Measurements from ENCODE around the gene CLCN1. TPM values are rescaled to one million over a fixed set of nuclear protein-coding genes. Genes with fewer than 3 reads are reported as not detected.

The CLCN1 gene
- total RNA-seq, 4 donors from 2014 or later = not detected

DNA sequence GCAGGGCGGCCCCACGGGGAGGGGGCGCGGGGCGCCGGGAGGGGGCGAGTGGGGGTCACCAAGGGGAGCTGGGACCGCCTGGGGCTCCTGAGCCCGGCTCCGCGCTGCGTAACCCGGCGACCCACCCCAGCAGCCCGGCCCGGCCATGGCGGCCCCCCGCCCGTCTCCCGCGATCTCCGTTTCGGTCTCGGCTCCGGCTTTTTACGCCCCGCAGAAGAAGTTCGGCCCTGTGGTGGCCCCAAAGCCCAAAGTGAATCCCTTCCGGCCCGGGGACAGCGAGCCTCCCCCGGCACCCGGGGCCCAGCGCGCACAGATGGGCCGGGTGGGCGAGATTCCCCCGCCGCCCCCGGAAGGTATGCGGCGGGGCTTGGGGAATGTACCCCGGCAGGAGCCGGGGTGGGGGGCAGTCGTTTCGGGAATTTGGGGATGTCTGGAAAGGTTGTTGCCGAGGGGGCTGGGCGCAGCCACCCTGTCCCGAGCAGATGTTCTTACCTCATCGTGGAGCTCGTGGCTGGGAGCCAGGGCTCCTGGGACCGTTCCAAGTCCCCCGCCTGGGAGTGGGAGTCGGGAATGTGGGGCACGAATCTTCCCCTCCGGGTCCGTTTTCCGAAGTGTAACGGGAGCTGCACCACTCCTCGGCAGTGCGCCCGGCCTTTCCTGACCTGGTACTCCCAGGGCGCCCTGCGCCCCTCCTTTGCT is 65.7 kb downstream of the CLCN1 start:
- H3K27me3 ChIP-seq = no peaks in the 10 kb centered on the region
- H3K4me3 ChIP-seq = peak overlapping the region; percentile 74 to 99 (median 98)
- peaks cover 55 to 78% (median 72%) of the 10 kb centered on the region in 4 donors for H3K4me1 ChIP-seq
- WGBS = 1% methylated on average over 39 of the region's 64 CpGs
- TF ChIP-seq EP300 (IDR thresholded peaks at IDR 0.05) (no peak), POLR2AphosphoS5 (IDR thresholded peaks at IDR 0.05) (peak; percentile 46 to 53)
- H3K27ac ChIP-seq (replicated peaks in 1 of 4) = peak overlapping the region; percentile 100
- no peaks in the 10 kb centered on the region for H3K9me3 ChIP-seq
- intact Hi-C loops (cut with DNase I) = no loop called here
- DNase-seq (ENCODE audit: extremely low spot score) = no peak
- H3K36me3 ChIP-seq = peaks cover 0 to 24% (median 12%) of the 10 kb centered on the region in 4 donors

DNA sequence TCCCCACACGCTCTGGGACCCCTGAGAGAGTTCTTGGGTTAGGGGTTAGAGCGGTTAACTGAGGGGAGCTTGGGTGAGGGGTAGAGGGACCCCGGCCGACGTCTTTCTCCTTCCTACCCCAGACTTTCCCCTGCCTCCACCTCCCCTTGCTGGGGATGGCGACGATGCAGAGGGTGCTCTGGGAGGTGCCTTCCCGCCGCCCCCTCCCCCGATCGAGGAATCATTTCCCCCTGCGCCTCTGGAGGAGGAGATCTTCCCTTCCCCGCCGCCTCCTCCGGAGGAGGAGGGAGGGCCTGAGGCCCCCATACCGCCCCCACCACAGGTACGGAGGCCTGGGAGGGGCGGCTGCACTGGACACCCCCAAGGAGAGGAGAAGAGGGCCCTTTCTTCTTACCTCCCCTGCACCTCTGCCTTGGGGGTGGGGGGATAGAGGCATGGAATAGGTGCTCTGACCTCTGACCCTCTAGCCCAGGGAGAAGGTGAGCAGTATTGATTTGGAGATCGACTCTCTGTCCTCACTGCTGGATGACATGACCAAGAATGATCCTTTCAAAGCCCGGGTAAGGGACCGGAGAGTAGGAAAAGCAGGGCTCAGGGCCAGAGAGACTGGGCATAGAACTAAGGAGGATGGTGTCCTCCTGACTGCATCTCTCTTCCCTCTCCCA is 66.3 kb downstream of the CLCN1 start:
- peaks cover 0 to 30% (median 16%) of the 10 kb centered on the region in 4 donors for H3K36me3 ChIP-seq
- DNase-seq (ENCODE audit: extremely low spot score) = no peak
- H3K4me1 ChIP-seq = peaks cover 61 to 80% (median 78%) of the 10 kb centered on the region in 4 donors
- WGBS = 10% methylated on average over 8 of the region's 21 CpGs
- TF ChIP-seq EP300 (IDR thresholded peaks at IDR 0.05) = no peak
- TF ChIP-seq, protein P1, sequence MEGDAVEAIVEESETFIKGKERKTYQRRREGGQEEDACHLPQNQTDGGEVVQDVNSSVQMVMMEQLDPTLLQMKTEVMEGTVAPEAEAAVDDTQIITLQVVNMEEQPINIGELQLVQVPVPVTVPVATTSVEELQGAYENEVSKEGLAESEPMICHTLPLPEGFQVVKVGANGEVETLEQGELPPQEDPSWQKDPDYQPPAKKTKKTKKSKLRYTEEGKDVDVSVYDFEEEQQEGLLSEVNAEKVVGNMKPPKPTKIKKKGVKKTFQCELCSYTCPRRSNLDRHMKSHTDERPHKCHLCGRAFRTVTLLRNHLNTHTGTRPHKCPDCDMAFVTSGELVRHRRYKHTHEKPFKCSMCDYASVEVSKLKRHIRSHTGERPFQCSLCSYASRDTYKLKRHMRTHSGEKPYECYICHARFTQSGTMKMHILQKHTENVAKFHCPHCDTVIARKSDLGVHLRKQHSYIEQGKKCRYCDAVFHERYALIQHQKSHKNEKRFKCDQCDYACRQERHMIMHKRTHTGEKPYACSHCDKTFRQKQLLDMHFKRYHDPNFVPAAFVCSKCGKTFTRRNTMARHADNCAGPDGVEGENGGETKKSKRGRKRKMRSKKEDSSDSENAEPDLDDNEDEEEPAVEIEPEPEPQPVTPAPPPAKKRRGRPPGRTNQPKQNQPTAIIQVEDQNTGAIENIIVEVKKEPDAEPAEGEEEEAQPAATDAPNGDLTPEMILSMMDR (IDR thresholded peaks at IDR 0.05) = no peak
- TF ChIP-seq POLR2A (IDR thresholded peaks at IDR 0.05; ENCODE audit: low read depth) = no peak
- no peak for TF ChIP-seq POLR2AphosphoS5 (IDR thresholded peaks at IDR 0.05)
- intact Hi-C loops (cut with DNase I) = no loop called here
- H3K27ac ChIP-seq (replicated peaks in 1 of 4) = peak overlapping the region; percentile 100
- no peaks in the 10 kb centered on the region for H3K9me3 ChIP-seq
- peak overlapping the region; percentile 74 to 99 (median 98) for H3K4me3 ChIP-seq
- no peaks in the 10 kb centered on the region for H3K27me3 ChIP-seq

DNA sequence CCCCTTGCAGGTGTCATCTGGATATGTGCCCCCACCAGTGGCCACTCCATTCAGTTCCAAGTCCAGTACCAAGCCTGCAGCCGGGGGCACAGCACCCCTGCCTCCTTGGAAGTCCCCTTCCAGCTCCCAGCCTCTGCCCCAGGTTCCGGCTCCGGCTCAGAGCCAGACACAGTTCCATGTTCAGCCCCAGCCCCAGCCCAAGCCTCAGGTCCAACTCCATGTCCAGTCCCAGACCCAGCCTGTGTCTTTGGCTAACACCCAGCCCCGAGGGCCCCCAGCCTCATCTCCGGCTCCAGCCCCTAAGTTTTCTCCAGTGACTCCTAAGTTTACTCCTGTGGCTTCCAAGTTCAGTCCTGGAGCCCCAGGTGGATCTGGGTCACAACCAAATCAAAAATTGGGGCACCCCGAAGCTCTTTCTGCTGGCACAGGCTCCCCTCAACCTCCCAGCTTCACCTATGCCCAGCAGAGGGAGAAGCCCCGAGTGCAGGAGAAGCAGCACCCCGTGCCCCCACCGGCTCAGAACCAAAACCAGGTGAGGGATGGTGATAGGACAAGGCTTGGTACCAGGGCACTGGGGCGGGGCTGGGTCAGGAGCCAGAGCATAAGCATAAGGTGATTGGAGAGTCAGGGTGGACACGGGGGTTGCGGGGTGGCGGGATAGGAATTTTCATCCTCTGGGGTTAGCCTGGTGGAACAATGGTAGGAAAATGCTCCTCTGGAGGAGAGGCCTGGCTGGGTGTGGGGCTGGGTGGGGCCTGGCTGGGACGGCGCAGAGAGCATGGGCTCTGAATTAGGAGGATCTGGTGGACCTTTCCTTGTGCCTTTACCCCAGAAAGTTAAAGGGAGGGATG is 67.1 kb downstream of the CLCN1 start:
- intact Hi-C loops (cut with DNase I) = no loop called here

DNA sequence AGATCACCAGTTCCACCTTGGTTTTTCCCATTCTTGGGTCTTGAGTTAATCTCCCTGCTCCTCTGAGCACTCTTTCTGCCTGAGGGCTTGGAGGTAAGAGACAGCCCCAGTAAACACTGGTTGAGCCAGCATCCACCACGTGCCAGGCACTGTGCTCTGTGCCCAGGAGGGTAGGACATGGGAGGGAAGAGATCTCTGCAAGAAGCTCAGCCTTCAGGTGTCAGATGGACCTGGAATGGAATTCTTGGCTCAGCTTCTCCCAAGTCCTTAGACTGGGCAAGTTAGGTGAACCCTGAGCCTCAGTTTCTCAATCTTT is 67.7 kb downstream of the CLCN1 start:
- Histone ChIP-seq H3K27ac (replicated peaks in 1 of 4) (peak overlapping the region; percentile 100), H3K27me3 (no peaks in the 10 kb centered on the region), H3K36me3 (peaks cover 8 to 43% (median 30%) of the 10 kb centered on the region in 4 donors), H3K4me1 (peaks cover 70 to 83% (median 81%) of the 10 kb centered on the region in 4 donors), H3K4me3 (peak overlapping the region; percentile 74 to 99 (median 98)), H3K9me3 (no peaks in the 10 kb centered on the region)
- intact Hi-C loops (cut with DNase I) = no loop called here
- no CpG with 5 or more reads among the region's 1 CpG for WGBS
- TF ChIP-seq POLR2AphosphoS5 (IDR thresholded peaks at IDR 0.05) = peak in 1 of 2 donors; percentile 8
- TF ChIP-seq, protein P1 (IDR thresholded peaks at IDR 0.05) = no peak
- DNase-seq (ENCODE audit: extremely low spot score) = no peak

More for the DNA sequence above, 67.1 kb downstream of the CLCN1 start:
- H3K4me3 ChIP-seq = peak overlapping the region; percentile 74 to 99 (median 98)
- no peaks in the 10 kb centered on the region for H3K27me3 ChIP-seq
- H3K27ac ChIP-seq (replicated peaks in 1 of 4) = peak overlapping the region; percentile 100
- no peak for DNase-seq (ENCODE audit: extremely low spot score)
- H3K4me1 ChIP-seq = peaks cover 67 to 83% (median 81%) of the 10 kb centered on the region in 4 donors
- H3K9me3 ChIP-seq = no peaks in the 10 kb centered on the region
- peaks cover 2 to 37% (median 24%) of the 10 kb centered on the region in 4 donors for H3K36me3 ChIP-seq
- WGBS = 46% methylated on average over 12 of the region's 15 CpGs
- TF ChIP-seq POLR2AphosphoS5 (IDR thresholded peaks at IDR 0.05) (no peak), POLR2A (IDR thresholded peaks at IDR 0.05; ENCODE audit: low read depth) (no peak), EP300 (IDR thresholded peaks at IDR 0.05) (no peak)
- TF ChIP-seq, protein P1 (IDR thresholded peaks at IDR 0.05) = no peak

DNA sequence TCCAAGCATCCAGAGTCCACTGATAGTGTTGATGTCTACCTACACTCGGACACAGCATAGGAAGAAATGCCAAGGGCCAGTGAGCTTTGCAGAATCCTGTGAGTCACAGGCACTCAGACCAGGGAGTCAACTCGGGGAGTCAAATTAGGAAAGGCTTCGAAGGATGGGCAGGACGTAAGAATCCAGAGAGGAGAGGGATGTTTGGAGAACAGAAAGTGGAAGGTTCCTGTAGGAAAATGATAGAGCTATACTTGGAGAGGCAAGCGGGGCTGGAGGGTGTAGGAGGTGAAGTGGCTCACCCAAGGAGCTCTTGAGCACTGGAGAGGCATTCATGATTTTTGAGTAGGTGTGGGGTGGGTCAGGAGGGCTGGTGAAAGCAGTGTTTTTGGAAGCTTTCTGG is 68.2 kb downstream of the CLCN1 start:
- no peaks in the 10 kb centered on the region for H3K27me3 ChIP-seq
- H3K9me3 ChIP-seq = no peaks in the 10 kb centered on the region
- peak in 1 of 2 donors; percentile 70 for TF ChIP-seq POLR2AphosphoS5 (IDR thresholded peaks at IDR 0.05)
- no peak for TF ChIP-seq EP300 (IDR thresholded peaks at IDR 0.05)
- no peak for TF ChIP-seq POLR2A (IDR thresholded peaks at IDR 0.05; ENCODE audit: low read depth)
- TF ChIP-seq, protein P1 (IDR thresholded peaks at IDR 0.05) = no peak
- peak overlapping the region; percentile 100 for H3K27ac ChIP-seq (replicated peaks in 1 of 4)
- peaks cover 14 to 48% (median 35%) of the 10 kb centered on the region in 4 donors for H3K36me3 ChIP-seq
- 15% methylated on average over 5 of the region's 5 CpGs for WGBS
- intact Hi-C loops (cut with DNase I) = no loop called here
- H3K4me1 ChIP-seq = peaks cover 69 to 83% (median 81%) of the 10 kb centered on the region in 4 donors
- no peak for DNase-seq (ENCODE audit: extremely low spot score)
- peak overlapping the region; percentile 74 to 99 (median 98) for H3K4me3 ChIP-seq

Measured in esophagus muscularis mucosa (tissue), 4 donors.